ENCODE measurements around the gene ERVH48-1. TPM values are rescaled to one million over a fixed set of nuclear protein-coding genes. Genes with fewer than 3 reads are reported as not detected.
A peak's percentile ranks its signal among the peaks of the same experiment; 100 is the strongest.
"Not testable (repeated sequence)": the region's sequence is repeated elsewhere in the genome, so short reads cannot be mapped to it uniquely, and the experiment has no call there.

The ERVH48-1 gene
- total RNA-seq, 1 donor from 2014 or later: 0.30 TPM

GRCh38 chr21:42933973-42934372, 8.5 kb upstream of the ERVH48-1 start:
- H3K27ac Mint-ChIP-seq: not testable (repeated sequence)

GRCh38 chr21:42933137-42933970, 7.9 kb upstream of the ERVH48-1 start:
- H3K27me3 Mint-ChIP-seq (ENCODE audit: low read depth); H3K4me3 Mint-ChIP-seq (ENCODE audit: low read depth); H3K4me1 Mint-ChIP-seq (ENCODE audit: low read depth); intact Hi-C loops (cut with micrococcal nuclease); DNase-seq (ENCODE audit: low spot score); H3K36me3 Mint-ChIP-seq (ENCODE audit: low read depth); H3K9me3 Mint-ChIP-seq; H3K27ac Mint-ChIP-seq: not testable (repeated sequence)

More at GRCh38 chr21:42933973-42934372, 8.5 kb upstream of the ERVH48-1 start:
- H3K4me3 Mint-ChIP-seq (ENCODE audit: low read depth); H3K27me3 Mint-ChIP-seq (ENCODE audit: low read depth); H3K36me3 Mint-ChIP-seq (ENCODE audit: low read depth); DNase-seq (ENCODE audit: low spot score); intact Hi-C loops (cut with micrococcal nuclease); H3K4me1 Mint-ChIP-seq (ENCODE audit: low read depth); H3K9me3 Mint-ChIP-seq: not testable (repeated sequence)

- intact Hi-C loops (cut with micrococcal nuclease); DNase-seq (ENCODE audit: low spot score); H3K27me3 Mint-ChIP-seq (ENCODE audit: low read depth): not testable (repeated sequence)
These were observed 7.1 kb upstream of the ERVH48-1 start for GRCh38 chr21:42932378-42933136.

GRCh38 chr21:42931560-42932235, 6.3 kb upstream of the ERVH48-1 start:
- no peaks in the 10 kb centered on the region for H3K9me3 Mint-ChIP-seq
- no peaks in the 10 kb centered on the region for H3K27me3 Mint-ChIP-seq (ENCODE audit: low read depth)
- peaks cover 4% of the 10 kb centered on the region for H3K4me1 Mint-ChIP-seq (ENCODE audit: low read depth)
- no peaks in the 10 kb centered on the region for H3K36me3 Mint-ChIP-seq (ENCODE audit: low read depth)
- no peak overlapping the region for H3K27ac Mint-ChIP-seq
- intact Hi-C loops (cut with micrococcal nuclease): no loop called here
- no peak overlapping the region for H3K4me3 Mint-ChIP-seq (ENCODE audit: low read depth)
- DNase-seq (ENCODE audit: low spot score): no peak

More at GRCh38 chr21:42932378-42933136, 7.1 kb upstream of the ERVH48-1 start:
- H3K36me3 Mint-ChIP-seq (ENCODE audit: low read depth); H3K4me1 Mint-ChIP-seq (ENCODE audit: low read depth); H3K9me3 Mint-ChIP-seq; H3K27ac Mint-ChIP-seq; H3K4me3 Mint-ChIP-seq (ENCODE audit: low read depth): not testable (repeated sequence)

- H3K27me3 Mint-ChIP-seq (ENCODE audit: low read depth): no peaks in the 10 kb centered on the region
- no peak overlapping the region for H3K4me3 Mint-ChIP-seq (ENCODE audit: low read depth)
- peaks cover 5% of the 10 kb centered on the region for H3K4me1 Mint-ChIP-seq (ENCODE audit: low read depth)
- no peaks in the 10 kb centered on the region for H3K9me3 Mint-ChIP-seq
- DNase-seq (ENCODE audit: low spot score): no peak
- intact Hi-C loops (cut with micrococcal nuclease): no loop called here
- no peaks in the 10 kb centered on the region for H3K36me3 Mint-ChIP-seq (ENCODE audit: low read depth)
- no peak overlapping the region for H3K27ac Mint-ChIP-seq
These were observed 4.5 kb upstream of the ERVH48-1 start for GRCh38 chr21:42929969-42930368.

- DNase-seq (ENCODE audit: low spot score); H3K9me3 Mint-ChIP-seq; H3K36me3 Mint-ChIP-seq (ENCODE audit: low read depth); H3K4me3 Mint-ChIP-seq (ENCODE audit: low read depth); H3K27me3 Mint-ChIP-seq (ENCODE audit: low read depth); intact Hi-C loops (cut with micrococcal nuclease); H3K27ac Mint-ChIP-seq: not testable (repeated sequence)
- peaks cover 16% of the 10 kb centered on the region for H3K4me1 Mint-ChIP-seq (ENCODE audit: low read depth)
These were observed 2.2 kb upstream of the ERVH48-1 start for GRCh38 chr21:42927474-42928200.

- Mint-ChIP-seq H3K4me3 (ENCODE audit: low read depth) (peak overlapping the region; percentile 67), H3K27ac (peak overlapping the region; percentile 89), H3K4me1 (ENCODE audit: low read depth) (peaks cover 16% of the 10 kb centered on the region), H3K36me3 (ENCODE audit: low read depth) (no peaks in the 10 kb centered on the region), H3K27me3 (ENCODE audit: low read depth) (no peaks in the 10 kb centered on the region), H3K9me3 (no peaks in the 10 kb centered on the region)
- no peak for DNase-seq (ENCODE audit: low spot score)
- intact Hi-C loops (cut with micrococcal nuclease): no loop called here
These were observed 1.0 kb downstream of the ERVH48-1 start for GRCh38 chr21:42924433-42924751.

- no peaks in the 10 kb centered on the region for H3K27me3 Mint-ChIP-seq (ENCODE audit: low read depth)
- intact Hi-C loops (cut with micrococcal nuclease): no loop called here
- peak overlapping the region; percentile 67 for H3K4me3 Mint-ChIP-seq (ENCODE audit: low read depth)
- peaks cover 16% of the 10 kb centered on the region for H3K4me1 Mint-ChIP-seq (ENCODE audit: low read depth)
- DNase-seq (ENCODE audit: low spot score): peak; percentile 75
- H3K27ac Mint-ChIP-seq: peak overlapping the region; percentile 89
- no peaks in the 10 kb centered on the region for H3K9me3 Mint-ChIP-seq
- no peaks in the 10 kb centered on the region for H3K36me3 Mint-ChIP-seq (ENCODE audit: low read depth)
These were observed 1.6 kb downstream of the ERVH48-1 start for GRCh38 chr21:42923553-42924432.

- Mint-ChIP-seq H3K4me3 (ENCODE audit: low read depth) (no peak overlapping the region), H3K4me1 (ENCODE audit: low read depth) (peaks cover 16% of the 10 kb centered on the region), H3K9me3 (no peaks in the 10 kb centered on the region), H3K27ac (no peak overlapping the region), H3K36me3 (ENCODE audit: low read depth) (no peaks in the 10 kb centered on the region), H3K27me3 (ENCODE audit: low read depth) (no peaks in the 10 kb centered on the region)
- DNase-seq (ENCODE audit: low spot score): no peak
- intact Hi-C loops (cut with micrococcal nuclease): no loop called here
These were observed 2.5 kb downstream of the ERVH48-1 start for GRCh38 chr21:42922918-42923317.

- Mint-ChIP-seq H3K27me3 (ENCODE audit: low read depth) (no peaks in the 10 kb centered on the region), H3K4me3 (ENCODE audit: low read depth) (no peak overlapping the region), H3K36me3 (ENCODE audit: low read depth) (no peaks in the 10 kb centered on the region), H3K9me3 (no peaks in the 10 kb centered on the region), H3K4me1 (ENCODE audit: low read depth) (peaks cover 16% of the 10 kb centered on the region), H3K27ac (no peak overlapping the region)
- intact Hi-C loops (cut with micrococcal nuclease): no loop called here
- DNase-seq (ENCODE audit: low spot score): no peak
These were observed 3.5 kb downstream of the ERVH48-1 start for GRCh38 chr21:42921927-42922326.

- no peaks in the 10 kb centered on the region for H3K27me3 Mint-ChIP-seq (ENCODE audit: low read depth)
- intact Hi-C loops (cut with micrococcal nuclease): no loop called here
- no peak overlapping the region for H3K4me3 Mint-ChIP-seq (ENCODE audit: low read depth)
- no peaks in the 10 kb centered on the region for H3K9me3 Mint-ChIP-seq
- no peak for DNase-seq (ENCODE audit: low spot score)
- H3K36me3 Mint-ChIP-seq (ENCODE audit: low read depth): no peaks in the 10 kb centered on the region
- peaks cover under 1% of the 10 kb centered on the region for H3K4me1 Mint-ChIP-seq (ENCODE audit: low read depth)
- H3K27ac Mint-ChIP-seq: no peak overlapping the region
These were observed 7.1 kb downstream of the ERVH48-1 start for GRCh38 chr21:42918291-42918690.

- intact Hi-C loops (cut with micrococcal nuclease): no loop called here
- Mint-ChIP-seq H3K27ac (no peak overlapping the region), H3K36me3 (ENCODE audit: low read depth) (peaks cover 25% of the 10 kb centered on the region), H3K9me3 (no peaks in the 10 kb centered on the region), H3K4me3 (ENCODE audit: low read depth) (no peak overlapping the region), H3K4me1 (ENCODE audit: low read depth) (no peaks in the 10 kb centered on the region), H3K27me3 (ENCODE audit: low read depth) (no peaks in the 10 kb centered on the region)
- DNase-seq (ENCODE audit: low spot score): no peak
These were observed 12.0 kb downstream of the ERVH48-1 start for GRCh38 chr21:42913476-42913875.

All from activated T-helper 2 cell treated with anti-CD3 and anti-CD28 coated beads, Interferon-gamma antibody, Interleukin-2, Interleukin-4, amounts not matched to agents 10 μg/mL and 5 μg/mL and 100 μg/mL, durations not matched to agents 14 hours and 24 hours and 36 hours (primary cell).